ENCODE data around the gene CHMP2A.
A peak's percentile ranks its signal among the peaks of the same experiment; 100 is the strongest.

The CHMP2A gene

GRCh38 chr19:58548859-58549663, 5.8 kb downstream of the CHMP2A start:
- Histone ChIP-seq H3K4me1 (ENCODE audit: low read depth, poor library complexity, severe bottlenecking) (peaks cover 23% of the 10 kb centered on the region), H3K36me3 (ENCODE audit: insufficient read depth) (peaks cover 26% of the 10 kb centered on the region; the same call in 1 of the 2 replicates), H2AFZ (ENCODE audit: low read depth) (no peak overlapping the region), H3K4me2 (no peak overlapping the region), H3K27me3 (ENCODE audit: insufficient read depth, low read depth) (no peaks in the 10 kb centered on the region), H3K79me2 (ENCODE audit: insufficient read depth, low read depth) (peaks cover 49% of the 10 kb centered on the region), H3K4me3 (IDR thresholded peaks at IDR 0.05; ENCODE audit: insufficient read depth, low read depth, low read length) (no peak overlapping the region), H3K27ac (no peak overlapping the region), H4K20me1 (ENCODE audit: insufficient read depth) (peaks cover 27% of the 10 kb centered on the region), H3K9ac (no peak overlapping the region)
- TF ChIP-seq CTCF (conservative IDR thresholded peaks at IDR 0.05; ENCODE audit: low read depth, low read length) = no peak

GRCh38 chr19:58547323-58548312, 7.3 kb downstream of the CHMP2A start:
- no peak for TF ChIP-seq CTCF (conservative IDR thresholded peaks at IDR 0.05; ENCODE audit: low read depth, low read length)
- no peak overlapping the region for H3K9ac ChIP-seq
- H3K27ac ChIP-seq = no peak overlapping the region

GRCh38 chr19:58546019-58546530, 8.8 kb downstream of the CHMP2A start:
- peaks cover 49% of the 10 kb centered on the region for H3K79me2 ChIP-seq (ENCODE audit: insufficient read depth, low read depth)

More at GRCh38 chr19:58547323-58548312, 7.3 kb downstream of the CHMP2A start:
- H3K4me3 ChIP-seq (IDR thresholded peaks at IDR 0.05; ENCODE audit: insufficient read depth, low read depth, low read length) = no peak overlapping the region
- H3K27me3 ChIP-seq (ENCODE audit: insufficient read depth, low read depth) = no peaks in the 10 kb centered on the region; the same call in 1 of the 2 replicates
- peaks cover 27% of the 10 kb centered on the region for H4K20me1 ChIP-seq (ENCODE audit: insufficient read depth)
- peaks cover 49% of the 10 kb centered on the region for H3K79me2 ChIP-seq (ENCODE audit: insufficient read depth, low read depth)
- peaks cover 26% of the 10 kb centered on the region; the same call in 1 of the 2 replicates for H3K36me3 ChIP-seq (ENCODE audit: insufficient read depth)
- no peak overlapping the region for H3K4me2 ChIP-seq
- H2AFZ ChIP-seq (ENCODE audit: low read depth) = no peak overlapping the region
- H3K4me1 ChIP-seq (ENCODE audit: low read depth, poor library complexity, severe bottlenecking) = peaks cover 11% of the 10 kb centered on the region

More at GRCh38 chr19:58546019-58546530, 8.8 kb downstream of the CHMP2A start:
- peaks cover 20% of the 10 kb centered on the region; the same call in 1 of the 2 replicates for H3K36me3 ChIP-seq (ENCODE audit: insufficient read depth)
- no peak overlapping the region for H2AFZ ChIP-seq (ENCODE audit: low read depth)
- peak overlapping the region; percentile 62; the same call in 1 of the 2 replicates for H3K9ac ChIP-seq
- H3K4me2 ChIP-seq = peak overlapping the region; percentile 95
- H3K4me1 ChIP-seq (ENCODE audit: low read depth, poor library complexity, severe bottlenecking) = peaks cover 11% of the 10 kb centered on the region
- TF ChIP-seq CTCF (conservative IDR thresholded peaks at IDR 0.05; ENCODE audit: low read depth, low read length) = no peak
- peaks cover 27% of the 10 kb centered on the region for H4K20me1 ChIP-seq (ENCODE audit: insufficient read depth)
- no peaks in the 10 kb centered on the region; the same call in 1 of the 2 replicates for H3K27me3 ChIP-seq (ENCODE audit: insufficient read depth, low read depth)
- H3K27ac ChIP-seq = 0 out of 2 replicates have a peak overlapping the region, but pooled peaks have one; percentile 40
- no peak overlapping the region for H3K4me3 ChIP-seq (IDR thresholded peaks at IDR 0.05; ENCODE audit: insufficient read depth, low read depth, low read length)

Measured in KMS-11 (cell line).